Vagina (tissue), 2 donors: ENCODE data around the gene ADRM1.

ENCODE experiments used
- POLR2A ChIP-seq, 2 donors: fragments of 450-650 bp; IDR thresholded peaks; one replicate each; pipeline ENCODE4 v1.6.1; 2017; ENCODE audit warnings: antibody characterized with exemption in 2 of 2, mild to moderate bottlenecking in 2 of 2, moderate library complexity in 2 of 2
- POLR2AphosphoS5 ChIP-seq, 2 donors: sonication (generic); formaldehyde crosslinking; IDR thresholded peaks; one replicate each; pipeline ENCODE4 v1.9.0; 2017; ENCODE audit warnings: antibody characterized with exemption in 2 of 2, mild to moderate bottlenecking in 2 of 2, low read depth in 1 of 2; ENCODE audit not compliant: insufficient read depth in 1 of 2
- TF ChIP-seq, protein P1 (sequence below), 3 experiments: fragments of 450-650 bp in 2 of 3; fragments of 200-600 bp in 1 of 3; sonication (generic) in 1 of 3; IDR thresholded peaks; one replicate each; pipeline ENCODE4 v1.5.1; 2017 to 2019; ENCODE audit warnings: antibody characterized with exemption in 3 of 3, mild to moderate bottlenecking in 2 of 3, moderate library complexity in 2 of 3

DNA sequence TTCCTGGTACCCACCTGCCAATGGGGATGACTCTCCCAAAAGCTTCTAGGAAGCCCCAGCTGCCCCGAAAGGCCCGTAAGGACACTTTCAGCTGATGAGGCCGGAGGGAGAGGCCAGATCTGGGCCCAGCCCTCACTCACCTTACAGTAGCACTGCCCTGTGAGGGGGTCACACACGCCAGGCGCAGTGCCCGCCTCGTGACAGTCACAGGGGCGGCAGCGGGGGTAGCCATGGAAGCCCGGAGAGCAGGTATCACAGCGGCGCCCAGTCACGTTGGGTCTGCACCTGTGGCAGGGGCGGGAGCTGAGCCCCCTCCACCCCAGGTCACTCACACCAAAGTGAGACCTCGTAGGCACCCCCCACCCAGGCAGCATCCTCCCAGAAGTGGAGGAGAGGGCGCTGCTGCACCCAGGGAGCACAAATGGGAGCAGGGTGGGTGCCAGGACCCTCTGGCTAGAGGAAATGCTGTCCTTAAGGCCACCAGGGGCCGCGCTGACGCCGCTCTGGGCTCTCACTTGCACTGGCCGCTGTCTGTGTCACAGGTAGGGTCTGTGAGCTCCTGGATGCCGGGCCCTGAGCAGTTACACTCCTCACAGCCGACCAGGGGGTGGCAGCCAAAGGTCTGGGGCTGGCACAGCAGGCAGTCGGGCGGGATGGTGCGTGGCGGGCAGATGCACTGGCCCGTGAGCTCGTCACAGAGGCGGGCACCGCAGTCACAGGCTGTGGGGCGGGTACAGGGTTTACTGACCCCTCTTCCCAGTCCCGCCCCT lies 25.1 kb downstream of the ADRM1 start:
- TF ChIP-seq, protein P1, sequence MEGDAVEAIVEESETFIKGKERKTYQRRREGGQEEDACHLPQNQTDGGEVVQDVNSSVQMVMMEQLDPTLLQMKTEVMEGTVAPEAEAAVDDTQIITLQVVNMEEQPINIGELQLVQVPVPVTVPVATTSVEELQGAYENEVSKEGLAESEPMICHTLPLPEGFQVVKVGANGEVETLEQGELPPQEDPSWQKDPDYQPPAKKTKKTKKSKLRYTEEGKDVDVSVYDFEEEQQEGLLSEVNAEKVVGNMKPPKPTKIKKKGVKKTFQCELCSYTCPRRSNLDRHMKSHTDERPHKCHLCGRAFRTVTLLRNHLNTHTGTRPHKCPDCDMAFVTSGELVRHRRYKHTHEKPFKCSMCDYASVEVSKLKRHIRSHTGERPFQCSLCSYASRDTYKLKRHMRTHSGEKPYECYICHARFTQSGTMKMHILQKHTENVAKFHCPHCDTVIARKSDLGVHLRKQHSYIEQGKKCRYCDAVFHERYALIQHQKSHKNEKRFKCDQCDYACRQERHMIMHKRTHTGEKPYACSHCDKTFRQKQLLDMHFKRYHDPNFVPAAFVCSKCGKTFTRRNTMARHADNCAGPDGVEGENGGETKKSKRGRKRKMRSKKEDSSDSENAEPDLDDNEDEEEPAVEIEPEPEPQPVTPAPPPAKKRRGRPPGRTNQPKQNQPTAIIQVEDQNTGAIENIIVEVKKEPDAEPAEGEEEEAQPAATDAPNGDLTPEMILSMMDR (IDR thresholded peaks at IDR 0.05) = no peak
- TF ChIP-seq POLR2AphosphoS5 (IDR thresholded peaks at IDR 0.05; ENCODE audit: insufficient read depth in 1 of 2, low read depth in 1 of 2) = no peak
- TF ChIP-seq POLR2A (IDR thresholded peaks at IDR 0.05) = no peak
